GM23248 (cell line): ENCODE results near the gene LYPLAL1.

Experiments used
- EZH2 ChIP-seq: fragments of 200-600 bp; sonication (generic); IDR thresholded peaks from 2 replicates; pipeline ENCODE4 v1.6.1; 2018; ENCODE audit warnings: antibody characterized with exemption, mild to moderate bottlenecking; ENCODE audit not compliant: insufficient read depth, poor library complexity, severe bottlenecking
- EZH2phosphoT487 ChIP-seq: fragments of 200-600 bp; sonication (generic); IDR thresholded peaks from 2 replicates; pipeline ENCODE4 v1.6.1; 2018; ENCODE audit warnings: antibody characterized with exemption, moderate library complexity, mild to moderate bottlenecking, low read depth; ENCODE audit not compliant: insufficient read depth

DNA sequence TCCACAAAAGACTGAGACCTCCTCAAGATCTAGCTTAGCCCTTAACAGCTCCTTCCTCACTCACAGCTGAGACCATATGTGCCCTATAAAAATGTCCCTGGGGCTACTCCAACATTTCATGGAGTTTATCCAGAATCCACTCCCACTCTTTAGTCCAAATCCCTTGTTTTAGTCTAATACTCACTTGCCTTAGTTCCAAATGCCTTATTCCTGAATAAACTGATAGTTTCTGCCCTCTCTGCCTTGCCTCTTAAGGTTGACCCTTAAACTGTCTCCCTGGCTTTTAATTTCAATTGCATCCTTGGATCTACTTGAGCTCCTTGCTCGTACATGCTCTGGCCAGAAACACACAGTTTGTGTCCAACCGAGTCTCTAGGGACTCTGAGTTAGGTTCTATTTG lies 47.3 kb upstream of the LYPLAL1 start:
- TF ChIP-seq EZH2phosphoT487, result no peak
- TF ChIP-seq EZH2, result no peak
